Measurements from ENCODE around the gene FGF5.

GRCh38 chr4:80264825-80265224 is 1.6 kb upstream of the FGF5 start:
- TF ChIP-seq CTCF (IDR thresholded peaks at IDR 0.05; ENCODE audit: insufficient read depth, low read depth, low read length) (no peak), EZH2 (IDR thresholded peaks at IDR 0.05; ENCODE audit: insufficient read depth, low read length) (no peak)

Measured in astrocyte (in vitro differentiated cells and primary cell).